Measurements from ENCODE around the gene RGS9. TPM values are rescaled to one million over a fixed set of nuclear protein-coding genes. Genes with fewer than 3 reads are reported as not detected.

RGS9 gene
- total and polyA plus RNA-seq, 10 of the 15 experiments (the other 5 are each of a cell fraction or from before 2014, with no cell fraction given): 1.1 to 10.6 (median 5.6) TPM

DNA sequence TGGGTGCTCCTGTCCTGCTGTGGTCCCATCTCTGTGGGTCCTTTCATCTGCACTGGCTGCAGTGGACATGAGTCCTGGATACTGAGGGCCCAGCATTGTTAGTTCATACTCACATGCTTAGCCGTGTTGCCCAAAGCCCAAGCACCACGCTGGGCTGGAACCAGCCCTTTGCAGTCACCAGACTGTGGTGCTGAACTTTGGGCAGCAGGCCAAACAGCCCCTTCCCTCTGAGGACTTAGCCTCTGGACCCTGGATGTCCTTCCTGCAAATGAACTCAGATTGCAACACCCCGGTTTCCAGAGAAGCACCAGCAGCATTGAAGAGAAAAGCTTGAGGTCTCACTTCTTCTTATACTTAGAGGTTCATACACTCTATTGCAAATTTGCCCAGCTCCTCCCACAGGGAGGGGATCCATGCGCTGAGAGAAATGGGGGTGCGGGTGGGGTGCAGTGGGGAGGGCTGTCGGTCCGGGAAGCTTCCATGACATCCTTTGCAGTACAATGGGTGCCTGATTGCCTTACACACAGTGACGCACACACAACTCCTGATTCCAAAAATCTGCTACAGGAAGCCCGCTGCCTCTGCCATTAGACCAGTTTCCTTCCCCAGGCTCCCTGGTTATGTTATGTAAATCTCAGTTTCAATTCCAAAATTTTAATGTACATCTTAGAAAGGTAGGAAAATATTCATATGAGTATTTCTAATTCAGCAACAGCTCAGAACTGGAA, 65.8 kb downstream of the RGS9 start:
- DNase-seq (ENCODE audit: low read depth, low spot score) (no peak), FAIRE-seq (no peak), ATAC-seq (no peak)
- no peaks in the 10 kb centered on the region for H3K27me3 ChIP-seq (replicated peaks in 1 of 2; ENCODE audit: control insufficient read depth in 2 of 2, insufficient read depth in 2 of 2, low read length in 1 of 2)
- no peak for TF ChIP-seq CEBPB (IDR thresholded peaks at IDR 0.05; ENCODE audit: borderline replicate concordance in 1 of 2, low read depth in 2 of 2, low read length in 2 of 2)
- no peak for TF ChIP-seq NFIC (IDR thresholded peaks at IDR 0.05; ENCODE audit: low read depth, low read length)
- no peak for TF ChIP-seq TCF12 (IDR thresholded peaks at IDR 0.05; ENCODE audit: low read depth, low read length)
- TF ChIP-seq NR2F1 (conservative IDR thresholded peaks at IDR 0.05): no peak
- TF ChIP-seq USF1 (IDR thresholded peaks at IDR 0.05; ENCODE audit: borderline replicate concordance, extremely low read length, insufficient read depth, low read depth, low read length): no peak
- no peak for TF ChIP-seq POU2F2 (IDR thresholded peaks at IDR 0.05; ENCODE audit: borderline replicate concordance, low read depth, low read length)
- no peak for TF ChIP-seq POLR2AphosphoS5 (IDR thresholded peaks at IDR 0.05; ENCODE audit: low read length)
- no peak for TF ChIP-seq MEF2B (IDR thresholded peaks at IDR 0.05; ENCODE audit: partially characterized antibody, poor library complexity, severe bottlenecking)
- no peak for TF ChIP-seq DPF2 (IDR thresholded peaks at IDR 0.05)
- TF ChIP-seq BHLHE40 (IDR thresholded peaks at IDR 0.05; ENCODE audit: borderline replicate concordance in 1 of 2, low read depth in 2 of 2, low read length in 1 of 2): no peak
- no peak for TF ChIP-seq FOXK2 (IDR thresholded peaks at IDR 0.05)
- TF ChIP-seq WRNIP1 (IDR thresholded peaks at IDR 0.05; ENCODE audit: borderline replicate concordance, low read depth, low read length): no peak
- TF ChIP-seq NR2C1 (IDR thresholded peaks at IDR 0.05): no peak
- H3K4me3 ChIP-seq: no peak overlapping the region
- CTCF ChIA-PET: no interaction called here
- no peak overlapping the region for H2AFZ ChIP-seq (ENCODE audit: control insufficient read depth, low read depth, low read length)
- H4K20me1 ChIP-seq (ENCODE audit: control insufficient read depth, insufficient read depth): no peaks in the 10 kb centered on the region
- no peaks in the 10 kb centered on the region for H3K36me3 ChIP-seq (ENCODE audit: control insufficient read depth in 2 of 2, insufficient read depth in 2 of 2, low read length in 1 of 2)
- in situ Hi-C loops (cut with MboI) (no loop called here), intact Hi-C loops (cut with micrococcal nuclease; ENCODE audit: unreplicated experiment) (no loop called here)
- SMC1A ChIA-PET (ENCODE audit: uncharacterized antibody, unreplicated experiment): no interaction called here
- BruUV-seq (replicated peaks): no TSS peak
- H3K9me3 ChIP-seq (replicated peaks; ENCODE audit: control insufficient read depth, insufficient read depth, low read length): no peaks in the 10 kb centered on the region
- H3K4me1 ChIP-seq (ENCODE audit: control insufficient read depth, insufficient read depth, low read length): no peaks in the 10 kb centered on the region
- H3K79me2 ChIP-seq (ENCODE audit: control insufficient read depth, insufficient read depth, low read length): no peaks in the 10 kb centered on the region
- POLR2A ChIA-PET: interaction anchor here (0.5 to 0.6 kb wide), 2 partner anchors 102 to 209 kb away, joined by 3 to 6 read pairs; no protein-coding TSS in a partner anchor
- 64% methylated on average over 9 of the region's 9 CpGs for WGBS (ENCODE audit: insufficient coverage, insufficient replicate concordance, low lambda C conversion rate, missing lambda C conversion rate)
- H3K9ac ChIP-seq (ENCODE audit: control insufficient read depth, insufficient read depth, low read length): no peak overlapping the region
- H3K27ac ChIP-seq (ENCODE audit: control insufficient read depth, insufficient read depth): no peak overlapping the region
- no peak overlapping the region for H3K4me2 ChIP-seq (ENCODE audit: control insufficient read depth, insufficient read depth)
- RAD21 ChIA-PET (ENCODE audit: unreplicated experiment): interaction anchor here (0.5 kb wide), 1 partner anchor 137 kb away, joined by 3 read pairs; no protein-coding TSS in a partner anchor

Data from GM12878 (cell line).